SK-N-SH (cell line): ENCODE measurements around the gene GPC5. TPM values are rescaled to one million over a fixed set of nuclear protein-coding genes. Genes with fewer than 3 reads are reported as not detected.

ENCODE experiments used
- CTCF ChIA-PET: fragments of 300-600, 350-600 bp; formaldehyde crosslinking; extraction: SDS; loops from one replicate; lab custom pipeline; 2021; lab: Yijun Ruan, JAX
- POLR2A ChIA-PET: fragments of 350-600 bp; sonication (Branson Sonifier 250); formaldehyde crosslinking; extraction: SDS; loops from one replicate; lab custom pipeline; 2020; ENCODE audit warnings: antibody characterized with exemption, inconsistent platforms; lab: Yijun Ruan, JAX
- DNase-seq: peaks from one replicate; pipeline ENCODE4 v3.0.0; 2012
- H2AFZ ChIP-seq: fragments of 200-600 bp; sonication (generic); 2 replicates; pipeline ENCODE4 v1.8.1; 2016; ENCODE audit warnings: antibody characterized with exemption, mild to moderate bottlenecking, low read depth
- H3F3A ChIP-seq: fragments of 200-600 bp; sonication (generic); replicated peaks from 2 replicates; pipeline ENCODE3; 2016; ENCODE audit warnings: antibody characterized with exemption, mild to moderate bottlenecking; ENCODE audit not compliant: insufficient read depth
- H3K27ac ChIP-seq, 2 experiments: fragments of 200-500 bp in 1 of 2; fragments of 200-600 bp in 1 of 2; sonication (Bioruptor generic) in 1 of 2; sonication (generic), shearing (Covaris generic) in 1 of 2; 2 replicates each; pipeline versions ENCODE4 v1.5.1 to v1.6.1; 2014 to 2016; ENCODE audit warnings: low read depth in 2 of 2, inconsistent platforms in 1 of 2, low read length in 1 of 2, mild to moderate bottlenecking in 1 of 2, mixed read lengths in 1 of 2
- H3K27me3 ChIP-seq: fragments of 200-600 bp; sonication (generic), shearing (Covaris generic); 2 replicates; pipeline ENCODE4 v1.6.1; 2016; ENCODE audit warnings: mixed run types; ENCODE audit not compliant: insufficient read depth
- H3K36me3 ChIP-seq, 2 experiments: fragments of 200-500 bp in 1 of 2; fragments of 200-600 bp in 1 of 2; sonication (Bioruptor generic) in 1 of 2; sonication (generic) in 1 of 2; replicated peaks in 1 of 2; 2 replicates each; pipeline versions ENCODE3 to v1.5.1; 2014 to 2016; ENCODE audit warnings: low read length in 1 of 2, mild to moderate bottlenecking in 1 of 2; ENCODE audit not compliant: insufficient read depth in 2 of 2, control insufficient read depth in 1 of 2
- H3K4me1 ChIP-seq, 2 experiments: fragments of 200-500 bp in 1 of 2; fragments of 200-600 bp in 1 of 2; sonication (Bioruptor generic) in 1 of 2; sonication (generic), shearing (Covaris generic) in 1 of 2; 2 replicates each; pipeline versions ENCODE4 v1.5.1 to v1.6.1; 2014 to 2016; ENCODE audit warnings: low read depth in 1 of 2, low read length in 1 of 2, mixed run types in 1 of 2; ENCODE audit not compliant: insufficient read depth in 2 of 2, control insufficient read depth in 1 of 2
- H3K4me2 ChIP-seq: fragments of 200-600 bp; sonication (generic), shearing (Covaris generic); 2 replicates; pipeline ENCODE4 v1.6.1; 2017; ENCODE audit warnings: mixed run types
- H3K4me3 ChIP-seq, 2 experiments: fragments of 200-500 bp in 1 of 2; fragments of 200-600 bp in 1 of 2; sonication (Bioruptor generic) in 1 of 2; sonication (generic), shearing (Covaris generic) in 1 of 2; 2 replicates each; pipeline versions ENCODE4 v1.5.1 to v1.8.1; 2014 to 2016; ENCODE audit warnings: low read depth in 2 of 2, inconsistent platforms in 1 of 2, low read length in 1 of 2, mild to moderate bottlenecking in 1 of 2, mixed read lengths in 1 of 2, moderate library complexity in 1 of 2
- H3K79me2 ChIP-seq: fragments of 200-600 bp; sonication (generic); 2 replicates; pipeline ENCODE4 v1.8.1; 2017; ENCODE audit warnings: mild to moderate bottlenecking; ENCODE audit not compliant: insufficient read depth
- H3K9ac ChIP-seq: fragments of 200-600 bp; sonication (generic); 2 replicates; pipeline ENCODE4 v1.6.1; 2017; ENCODE audit warnings: mixed run types
- H3K9me2 ChIP-seq: fragments of 200-600 bp; sonication (generic); 2 replicates; pipeline ENCODE4 v1.6.1; 2017; ENCODE audit warnings: mixed run types
- H3K9me3 ChIP-seq: fragments of 200-600 bp; sonication (generic); 2 replicates; pipeline ENCODE4 v1.6.1; 2017; ENCODE audit warnings: mixed run types, mild to moderate bottlenecking, moderate library complexity
- H4K20me1 ChIP-seq: fragments of 200-600 bp; sonication (generic); 2 replicates; pipeline ENCODE4 v1.6.1; 2017; ENCODE audit warnings: mild to moderate bottlenecking, mixed run types; ENCODE audit not compliant: insufficient read depth
- CTCF ChIP-seq: fragments of 200-600 bp; sonication (generic); IDR thresholded peaks from 2 replicates; pipeline ENCODE4 v1.6.1; 2017; ENCODE audit warnings: antibody characterized with exemption, mild to moderate bottlenecking, moderate library complexity
- EP300 ChIP-seq, 2 experiments: IDR thresholded peaks; 2 replicates each; pipeline versions ENCODE4 v1.4.0 to v1.6.1; 2012; ENCODE audit warnings: borderline replicate concordance in 1 of 2, low read depth in 1 of 2, low read length in 1 of 2
- EZH2phosphoT487 ChIP-seq: fragments of 200-600 bp; sonication (generic); IDR thresholded peaks from 2 replicates; pipeline ENCODE4 v1.6.1; 2017; ENCODE audit warnings: low read depth, mixed run types, mild to moderate bottlenecking, antibody characterized with exemption, moderate library complexity, borderline replicate concordance
- FOSL2 ChIP-seq: IDR thresholded peaks from 2 replicates; pipeline ENCODE4 v1.4.0; 2012; ENCODE audit warnings: low read depth, mild to moderate bottlenecking, moderate library complexity, borderline replicate concordance
- FOXM1 ChIP-seq: IDR thresholded peaks from 2 replicates; pipeline ENCODE4 v1.4.0; 2012; ENCODE audit warnings: low read depth, mild to moderate bottlenecking
- GATA2 ChIP-seq: sonication (generic); formaldehyde crosslinking; IDR thresholded peaks from 2 replicates; pipeline ENCODE4 v1.5.0; 2020; ENCODE audit warnings: mild to moderate bottlenecking, missing genetic modification reagents
- NFIC ChIP-seq: IDR thresholded peaks from 2 replicates; pipeline ENCODE4 v1.4.0; 2012; ENCODE audit warnings: borderline replicate concordance
- POLR2AphosphoS5 ChIP-seq: IDR thresholded peaks from 2 replicates; pipeline ENCODE4 v1.6.1; 2012; ENCODE audit warnings: low read depth, low read length
- RAD21 ChIP-seq: IDR thresholded peaks from 2 replicates; pipeline ENCODE4 v1.6.1; 2012; ENCODE audit warnings: mild to moderate bottlenecking, low read length
- RCOR1 ChIP-seq: fragments of 150-350 bp; IDR thresholded peaks from 2 replicates; pipeline ENCODE4 v1.6.1; 2017; ENCODE audit warnings: antibody characterized with exemption, low read length
- REST ChIP-seq: IDR thresholded peaks from 2 replicates; pipeline ENCODE4 v1.6.1; 2012; ENCODE audit warnings: mild to moderate bottlenecking, low read depth, low read length, moderate library complexity
- RXRA ChIP-seq: IDR thresholded peaks from 2 replicates; pipeline ENCODE4 v1.4.0; 2012; ENCODE audit warnings: low read depth, mild to moderate bottlenecking, borderline replicate concordance
- SIN3A ChIP-seq: IDR thresholded peaks from 2 replicates; pipeline ENCODE4 v1.6.1; 2012; ENCODE audit warnings: low read depth, mild to moderate bottlenecking, low read length, moderate library complexity, borderline replicate concordance
- TAF1 ChIP-seq: IDR thresholded peaks from 2 replicates; pipeline ENCODE4 v1.6.1; 2012; ENCODE audit warnings: low read depth, mild to moderate bottlenecking, low read length, moderate library complexity, borderline replicate concordance
- TCF12 ChIP-seq: IDR thresholded peaks from 2 replicates; pipeline ENCODE4 v1.4.0; 2012
- TEAD4 ChIP-seq: IDR thresholded peaks from 2 replicates; pipeline ENCODE4 v1.4.0; 2012; ENCODE audit warnings: mild to moderate bottlenecking, borderline replicate concordance; ENCODE audit not compliant: insufficient read depth
- USF1 ChIP-seq: IDR thresholded peaks from 2 replicates; pipeline ENCODE4 v1.4.0; 2012; ENCODE audit warnings: low read depth, borderline replicate concordance
- USF2 ChIP-seq: fragments of 150-350 bp; IDR thresholded peaks from 2 replicates; pipeline ENCODE4 v1.6.1; 2017; ENCODE audit warnings: antibody characterized with exemption, low read length, low read depth, borderline replicate concordance
- WGBS: methylation state at CpG from one replicate; pipeline ENCODE4 v1.1.6; 2017; ENCODE audit warnings: low lambda C conversion rate; 5-methylcytosine and 5-hydroxymethylcytosine counted together
- polyA plus RNA-seq, 3 experiments: library from polyadenylated mRNA; depleted of rRNA; stranded (reverse); fragments of >200 nt; gene quantifications; 2 replicates each; pipeline ENCODE4 v1.2.3, GENCODE V29; 2012
- TF ChIP-seq, protein P1 (sequence below): fragments of 150-350 bp; IDR thresholded peaks from 2 replicates; pipeline ENCODE4 v1.6.1; 2016; ENCODE audit warnings: mild to moderate bottlenecking, low read depth, low read length

Gene GPC5
- polyA plus RNA-seq, 1 of the 3 experiments (the other 2 are of a cell fraction), result 0.03 TPM

GRCh38 chr13:91362908-91363307, 35.5 kb upstream of the GPC5 start:
- CTCF ChIA-PET, result interaction anchor here (1.4 kb wide), 1 partner anchor 11 kb away, joined by 4 read pairs; no protein-coding TSS in a partner anchor

More at GRCh38 chr13:91362908-91363307, 35.5 kb upstream of the GPC5 start:
- Histone ChIP-seq H3K4me3 (no peak overlapping the region), H3K27me3 (no peaks in the 10 kb centered on the region), H3K9me2 (no peaks in the 10 kb centered on the region), H3K36me3 (peaks cover 3 to 7% of the 10 kb centered on the region in 2 experiments), H3K79me2 (no peaks in the 10 kb centered on the region), H3K9ac (no peak overlapping the region), H3K4me2 (no peak overlapping the region), H3F3A (no peaks in the 10 kb centered on the region), H3K4me1 (no peaks in the 10 kb centered on the region), H3K9me3 (no peaks in the 10 kb centered on the region)
- DNase-seq, result no peak
- POLR2A ChIA-PET, result no interaction called here
- TF ChIP-seq USF1 (no peak), NFIC (no peak), REST (no peak), USF2 (no peak), POLR2AphosphoS5 (no peak), EZH2phosphoT487 (no peak), RAD21 (no peak), TEAD4 (no peak), TCF12 (no peak), EP300 (IDR thresholded peaks at IDR 0.05; ENCODE audit: borderline replicate concordance in 1 of 2, low read depth in 1 of 2, low read length in 1 of 2) (no peak), RXRA (no peak), SIN3A (no peak), FOSL2 (no peak), CTCF (no peak), GATA2 (no peak), RCOR1 (no peak), TAF1 (no peak), FOXM1 (no peak)
- TF ChIP-seq, protein P1, sequence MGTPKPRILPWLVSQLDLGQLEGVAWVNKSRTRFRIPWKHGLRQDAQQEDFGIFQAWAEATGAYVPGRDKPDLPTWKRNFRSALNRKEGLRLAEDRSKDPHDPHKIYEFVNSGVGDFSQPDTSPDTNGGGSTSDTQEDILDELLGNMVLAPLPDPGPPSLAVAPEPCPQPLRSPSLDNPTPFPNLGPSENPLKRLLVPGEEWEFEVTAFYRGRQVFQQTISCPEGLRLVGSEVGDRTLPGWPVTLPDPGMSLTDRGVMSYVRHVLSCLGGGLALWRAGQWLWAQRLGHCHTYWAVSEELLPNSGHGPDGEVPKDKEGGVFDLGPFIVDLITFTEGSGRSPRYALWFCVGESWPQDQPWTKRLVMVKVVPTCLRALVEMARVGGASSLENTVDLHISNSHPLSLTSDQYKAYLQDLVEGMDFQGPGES, result no peak
- TF ChIP-seq, all 33 proteins: peak for 0
- H3K27ac ChIP-seq, result no peak overlapping the region
- H2AFZ ChIP-seq, result no peak overlapping the region
- WGBS, result 90% methylated on average over 1 of the region's 1 CpG
- H4K20me1 ChIP-seq, result no peaks in the 10 kb centered on the region
